ENCODE results near the gene HEY2. TPM values are rescaled to one million over a fixed set of nuclear protein-coding genes. Genes with fewer than 3 reads are reported as not detected.
"Not testable (repeated sequence)": the region's sequence is repeated elsewhere in the genome, so short reads cannot be mapped to it uniquely, and the experiment has no call there.

The HEY2 gene
- total and polyA plus RNA-seq, 2 of the 8 experiments (the other 6 are each of a cell fraction or from before 2014, with no cell fraction given), result 9.1 to 16.2 TPM

DNA sequence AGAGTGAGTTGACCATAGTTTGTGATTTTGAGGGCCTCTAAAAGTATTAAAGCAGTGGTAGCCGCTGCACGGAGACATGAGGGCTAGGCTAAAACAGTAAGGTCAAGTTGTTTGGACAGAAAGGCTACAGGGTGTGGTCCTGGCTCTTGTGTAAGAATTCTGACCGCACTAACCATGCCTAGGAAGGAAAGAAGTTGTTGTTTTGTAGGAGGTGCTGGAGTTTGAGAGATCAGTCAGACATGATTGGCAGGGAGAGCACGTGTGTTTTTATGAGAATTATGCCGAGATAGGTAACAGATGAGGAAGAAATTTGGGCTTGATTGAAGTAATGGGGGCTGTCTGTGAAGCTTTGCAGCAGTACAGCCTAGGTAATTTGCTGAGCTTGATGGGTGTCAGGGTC, 45.5 kb upstream of the HEY2 start:
- Histone ChIP-seq H3K36me3 (ENCODE audit: control insufficient read depth in 2 of 4, insufficient read depth in 4 of 4, low read length in 3 of 4) (peaks cover 0 to 26% (median 5%) of the 10 kb centered on the region in 4 experiments; a peak in 4 of 8 replicates), H3K4me1 (replicated peaks in 1 of 4; ENCODE audit: control insufficient read depth in 3 of 4, insufficient read depth in 4 of 4, low read length in 3 of 4) (peaks cover 0 to 10% (median 8%) of the 10 kb centered on the region in 4 experiments; a peak in 5 of 7 replicates), H3K4me2 (ENCODE audit: insufficient read depth in 1 of 2, low read depth in 2 of 2, low read length in 2 of 2) (peak overlapping the region in 1 of 2 experiments; percentile 28; a peak in 1 of 4 replicates), H3K79me2 (ENCODE audit: control insufficient read depth in 1 of 2, insufficient read depth in 2 of 2, low read length in 2 of 2) (peaks cover 0 to 35% of the 10 kb centered on the region in 2 experiments; a peak in 2 of 4 replicates), H3K4me3 (ENCODE audit: extremely low read depth in 1 of 4, insufficient read depth in 2 of 4, low read depth in 3 of 4, low read length in 4 of 4) (peak overlapping the region in 1 of 4 experiments; percentile 25; a peak in 1 of 8 replicates)
- H3K4ac ChIP-seq (replicated peaks; ENCODE audit: insufficient read length, low read depth, low read length); H2BK5ac ChIP-seq (ENCODE audit: low read depth, low read length); H4K20me1 ChIP-seq (replicated peaks in 1 of 2; ENCODE audit: control insufficient read depth in 1 of 2, insufficient read depth in 2 of 2, low read length in 2 of 2); FAIRE-seq; H4K8ac ChIP-seq (ENCODE audit: extremely low read depth, insufficient read depth, low read length); H3K9me3 ChIP-seq (ENCODE audit: insufficient read depth in 2 of 2, low read depth in 1 of 2, low read length in 1 of 2); H4K91ac ChIP-seq (replicated peaks; ENCODE audit: insufficient read length, low read length); H2BK20ac ChIP-seq (ENCODE audit: low read length); H3K9ac ChIP-seq (replicated peaks in 1 of 4; ENCODE audit: extremely low read depth in 1 of 4, low read depth in 3 of 4, low read length in 3 of 4); H4K5ac ChIP-seq (ENCODE audit: insufficient read length, low read depth, low read length); H2BK15ac ChIP-seq (ENCODE audit: low read length); H2BK12ac ChIP-seq (ENCODE audit: low read depth, low read length); CTCF ChIA-PET (ENCODE audit: partially characterized antibody); H2AFZ ChIP-seq (ENCODE audit: low read length); H3K18ac ChIP-seq (ENCODE audit: extremely low read depth, low read length); H3K14ac ChIP-seq (ENCODE audit: insufficient read length); H2BK120ac ChIP-seq (replicated peaks; ENCODE audit: low read depth, low read length); H3K23ac ChIP-seq (ENCODE audit: insufficient read length); POLR2A ChIA-PET (ENCODE audit: partially characterized antibody); H3K27me3 ChIP-seq (replicated peaks in 1 of 4; ENCODE audit: control insufficient read depth in 3 of 4, extremely low read depth in 1 of 4, insufficient read depth in 3 of 4, low read length in 3 of 4); H3K23me2 ChIP-seq (ENCODE audit: low read depth, low read length); H3K56ac ChIP-seq (replicated peaks; ENCODE audit: insufficient read length, low read depth, low read length); DNase-seq (ENCODE audit: low read depth in 1 of 2, low spot score in 2 of 2); H2AK5ac ChIP-seq (ENCODE audit: low read depth, low read length); H3K27ac ChIP-seq (ENCODE audit: low read depth, low read length); H3K79me1 ChIP-seq (ENCODE audit: low read depth, low read length): not testable (repeated sequence)
- 70% methylated on average over 4 of the region's 5 CpGs; no CpG with 5 or more reads in 1 of the 2 experiments for WGBS, 2 experiments (ENCODE audit: extremely low coverage in 1 of 2, insufficient coverage in 1 of 2, insufficient read length in 1 of 2, insufficient replicate concordance in 2 of 2, low coverage in 1 of 2, low lambda C conversion rate in 2 of 2, missing lambda C conversion rate in 1 of 2)

Measured in H1 (cell line).